NCI-H2171 (cell line): Measurements from ENCODE around the gene IGF2BP2.

ENCODE experiments used
- DNase-seq: peaks from one replicate; lab custom pipeline; 2025; lab: John Stamatoyannopoulos, UW

Gene IGF2BP2

GRCh38 chr3:185764163-185764979 lies 60.5 kb downstream of the IGF2BP2 start:
- DNase-seq, result no peak

GRCh38 chr3:185763347-185764005 lies 61.4 kb downstream of the IGF2BP2 start:
- DNase-seq, result no peak

- no peak for DNase-seq
Observed at GRCh38 chr3:185760550-185760949, 64.3 kb downstream of the IGF2BP2 start.

- no peak for DNase-seq
Observed at GRCh38 chr3:185760088-185760487, 64.8 kb downstream of the IGF2BP2 start.

- DNase-seq, result no peak
Observed at GRCh38 chr3:185759512-185759911, 65.3 kb downstream of the IGF2BP2 start.

- no peak for DNase-seq
Observed at GRCh38 chr3:185758912-185759311, 65.9 kb downstream of the IGF2BP2 start.

GRCh38 chr3:185757176-185757575 lies 67.7 kb downstream of the IGF2BP2 start:
- DNase-seq, result no peak

GRCh38 chr3:185756477-185756876 lies 68.4 kb downstream of the IGF2BP2 start:
- DNase-seq, result no peak

GRCh38 chr3:185754920-185755319 lies 69.9 kb downstream of the IGF2BP2 start:
- no peak for DNase-seq

- no peak for DNase-seq
Observed at GRCh38 chr3:185753354-185753753, 71.5 kb downstream of the IGF2BP2 start.

GRCh38 chr3:185750702-185751101 lies 74.1 kb downstream of the IGF2BP2 start:
- DNase-seq, result no peak

- DNase-seq, result no peak
Observed at GRCh38 chr3:185750015-185750414, 74.8 kb downstream of the IGF2BP2 start.

GRCh38 chr3:185746470-185746869 lies 78.4 kb downstream of the IGF2BP2 start:
- no peak for DNase-seq

GRCh38 chr3:185744997-185745843 lies 79.6 kb downstream of the IGF2BP2 start:
- DNase-seq, result no peak

GRCh38 chr3:185741586-185741985 lies 83.3 kb downstream of the IGF2BP2 start:
- no peak for DNase-seq

GRCh38 chr3:185740133-185740532 lies 84.7 kb downstream of the IGF2BP2 start:
- no peak for DNase-seq

GRCh38 chr3:185739264-185739701 lies 85.6 kb downstream of the IGF2BP2 start:
- no peak for DNase-seq

- no peak for DNase-seq
Observed at GRCh38 chr3:185737740-185738680, 86.8 kb downstream of the IGF2BP2 start.

- DNase-seq, result no peak
Observed at GRCh38 chr3:185737020-185737419, 87.8 kb downstream of the IGF2BP2 start.

- no peak for DNase-seq
Observed at GRCh38 chr3:185734725-185735096, 90.1 kb downstream of the IGF2BP2 start.

- DNase-seq, result peak; percentile 37
Observed at GRCh38 chr3:185733980-185734724, 90.7 kb downstream of the IGF2BP2 start.
